ENCODE results near the gene PRICKLE2. TPM values are rescaled to one million over a fixed set of nuclear protein-coding genes. Genes with fewer than 3 reads are reported as not detected.

The PRICKLE2 gene
- total RNA-seq, 1 experiment from 2014 or later = 9.6 TPM

- H3K9me3 Mint-ChIP-seq (ENCODE audit: unreplicated experiment) = no peaks in the 10 kb centered on the region
- no peak for DNase-seq (ENCODE audit: unreplicated experiment)
- H3K4me1 Mint-ChIP-seq (ENCODE audit: insufficient read depth, unreplicated experiment) = peaks cover 45% of the 10 kb centered on the region
- no peaks in the 10 kb centered on the region for H3K27me3 Mint-ChIP-seq (ENCODE audit: insufficient read depth, unreplicated experiment)
- no peak overlapping the region for H3K27ac Mint-ChIP-seq (ENCODE audit: low read depth, unreplicated experiment)
- TF ChIP-seq CTCF (IDR thresholded peaks at IDR 0.05; ENCODE audit: unreplicated experiment) = no peak
- POLR2A ChIA-PET = interaction anchor here (1.9 to 5.2 kb wide), 2 partner anchors 12 to 66 kb away, joined by 8 to 29 read pairs; no protein-coding TSS in a partner anchor
- no TSS peak for BruUV-seq (replicated peaks)
- intact Hi-C loops (cut with micrococcal nuclease) = no loop called here
- CTCF ChIA-PET = interaction anchor here (1.0 to 2.3 kb wide), 5 partner anchors 10 to 231 kb away, joined by 3 to 8 read pairs (median 6); no protein-coding TSS in a partner anchor
- H3K36me3 Mint-ChIP-seq (ENCODE audit: insufficient read depth, unreplicated experiment) = peaks cover 10% of the 10 kb centered on the region
- H3K4me3 Mint-ChIP-seq (ENCODE audit: unreplicated experiment) = no peak overlapping the region
Observed at GRCh38 chr3:64253689-64254088, 28.4 kb upstream of the PRICKLE2 start.

GRCh38 chr3:64251019-64251418 is 25.8 kb upstream of the PRICKLE2 start:
- Mint-ChIP-seq H3K4me1 (ENCODE audit: insufficient read depth, unreplicated experiment) (peaks cover 30% of the 10 kb centered on the region), H3K4me3 (ENCODE audit: unreplicated experiment) (no peak overlapping the region), H3K36me3 (ENCODE audit: insufficient read depth, unreplicated experiment) (peaks cover 15% of the 10 kb centered on the region), H3K27ac (ENCODE audit: low read depth, unreplicated experiment) (no peak overlapping the region), H3K9me3 (ENCODE audit: unreplicated experiment) (no peaks in the 10 kb centered on the region), H3K27me3 (ENCODE audit: insufficient read depth, unreplicated experiment) (no peaks in the 10 kb centered on the region)
- TF ChIP-seq CTCF (IDR thresholded peaks at IDR 0.05; ENCODE audit: unreplicated experiment) = no peak
- no peak for DNase-seq (ENCODE audit: unreplicated experiment)
- CTCF ChIA-PET = no interaction called here
- POLR2A ChIA-PET = no interaction called here
- intact Hi-C loops (cut with micrococcal nuclease) = no loop called here
- BruUV-seq (replicated peaks) = no TSS peak

GRCh38 chr3:64247991-64248646 is 22.9 kb upstream of the PRICKLE2 start:
- Mint-ChIP-seq H3K4me1 (ENCODE audit: insufficient read depth, unreplicated experiment) (peaks cover 21% of the 10 kb centered on the region), H3K27me3 (ENCODE audit: insufficient read depth, unreplicated experiment) (no peaks in the 10 kb centered on the region), H3K36me3 (ENCODE audit: insufficient read depth, unreplicated experiment) (peaks cover 15% of the 10 kb centered on the region), H3K4me3 (ENCODE audit: unreplicated experiment) (no peak overlapping the region), H3K27ac (ENCODE audit: low read depth, unreplicated experiment) (no peak overlapping the region), H3K9me3 (ENCODE audit: unreplicated experiment) (no peaks in the 10 kb centered on the region)
- DNase-seq (ENCODE audit: unreplicated experiment) = no peak
- POLR2A ChIA-PET = no interaction called here
- TF ChIP-seq CTCF (IDR thresholded peaks at IDR 0.05; ENCODE audit: unreplicated experiment) = no peak
- intact Hi-C loops (cut with micrococcal nuclease) = no loop called here
- CTCF ChIA-PET = interaction anchor here (0.9 to 1.0 kb wide), 2 partner anchors 23 to 29 kb away, joined by 3 read pairs; partner anchors contain the start of gene PRICKLE2
- no TSS peak for BruUV-seq (replicated peaks)

GRCh38 chr3:64244011-64244942 is 19.0 kb upstream of the PRICKLE2 start:
- ChIA-PET CTCF (interaction anchor here (0.6 to 1.8 kb wide), 17 partner anchors 9 to 1925 kb away, joined by 3 to 9 read pairs (median 3); no protein-coding TSS in a partner anchor), POLR2A (interaction anchor here (0.7 to 1.5 kb wide), 3 partner anchors 21 to 56 kb away, joined by 4 to 5 read pairs (median 4); no protein-coding TSS in a partner anchor)
- Mint-ChIP-seq H3K36me3 (ENCODE audit: insufficient read depth, unreplicated experiment) (peaks cover 23% of the 10 kb centered on the region), H3K4me1 (ENCODE audit: insufficient read depth, unreplicated experiment) (peaks cover 22% of the 10 kb centered on the region), H3K9me3 (ENCODE audit: unreplicated experiment) (no peaks in the 10 kb centered on the region), H3K27ac (ENCODE audit: low read depth, unreplicated experiment) (no peak overlapping the region), H3K4me3 (ENCODE audit: unreplicated experiment) (no peak overlapping the region), H3K27me3 (ENCODE audit: insufficient read depth, unreplicated experiment) (no peaks in the 10 kb centered on the region)
- no TSS peak for BruUV-seq (replicated peaks)
- DNase-seq (ENCODE audit: unreplicated experiment) = peak; percentile 54
- TF ChIP-seq CTCF (IDR thresholded peaks at IDR 0.05; ENCODE audit: unreplicated experiment) = peak; percentile 27
- intact Hi-C loops (cut with micrococcal nuclease) = no loop called here

Data from MCF 10A (cell line).